ENCODE results near the gene ANKRD31. TPM values are rescaled to one million over a fixed set of nuclear protein-coding genes. Genes with fewer than 3 reads are reported as not detected.

ANKRD31 gene
- total and polyA plus RNA-seq, 12 donors = 0.06 to 0.88 (median 0.42) TPM

GRCh38 chr5:75072061-75072460, 164.6 kb downstream of the ANKRD31 start:
- Histone ChIP-seq H3K9me3 (replicated peaks in 1 of 3) (no peaks in the 10 kb centered on the region), H3K27ac (no peak overlapping the region), H3K4me1 (replicated peaks in 1 of 2) (no peaks in the 10 kb centered on the region), H3K27me3 (no peaks in the 10 kb centered on the region), H3K4me3 (no peak overlapping the region), H3K36me3 (replicated peaks in 1 of 2) (no peaks in the 10 kb centered on the region)
- intact Hi-C loops (cut with DNase I) = no loop called here
- TF ChIP-seq CTCF (IDR thresholded peaks at IDR 0.05) (no peak), POLR2A (IDR thresholded peaks at IDR 0.05) (no peak)
- no peak for DNase-seq

- H3K4me3 ChIP-seq = no peak overlapping the region
- no peak for DNase-seq
- intact Hi-C loops (cut with DNase I) = no loop called here
- no peaks in the 10 kb centered on the region for H3K4me1 ChIP-seq (replicated peaks in 1 of 2)
- TF ChIP-seq POLR2A (IDR thresholded peaks at IDR 0.05) = no peak
- no peak for TF ChIP-seq CTCF (IDR thresholded peaks at IDR 0.05)
- H3K36me3 ChIP-seq (replicated peaks in 1 of 2) = no peaks in the 10 kb centered on the region
- H3K27ac ChIP-seq = no peak overlapping the region
- no peaks in the 10 kb centered on the region for H3K9me3 ChIP-seq (replicated peaks in 1 of 3)
- no peaks in the 10 kb centered on the region for H3K27me3 ChIP-seq
Measured at GRCh38 chr5:75071100-75071499, 165.6 kb downstream of the ANKRD31 start.

GRCh38 chr5:75067434-75067833, 169.2 kb downstream of the ANKRD31 start:
- no peak for TF ChIP-seq POLR2A (IDR thresholded peaks at IDR 0.05)
- DNase-seq = no peak
- Histone ChIP-seq H3K9me3 (replicated peaks in 1 of 3) (no peaks in the 10 kb centered on the region), H3K4me3 (no peak overlapping the region), H3K27ac (no peak overlapping the region), H3K36me3 (replicated peaks in 1 of 2) (no peaks in the 10 kb centered on the region), H3K27me3 (no peaks in the 10 kb centered on the region), H3K4me1 (replicated peaks in 1 of 2) (no peaks in the 10 kb centered on the region)
- intact Hi-C loops (cut with DNase I) = no loop called here
- 92 to 94% (median 93%) methylated on average over 3 of the region's 3 CpGs for WGBS, 4 donors

- H3K4me1 ChIP-seq (replicated peaks in 1 of 2) = no peaks in the 10 kb centered on the region
- no peaks in the 10 kb centered on the region for H3K9me3 ChIP-seq (replicated peaks in 1 of 3)
- H3K4me3 ChIP-seq = no peak overlapping the region
- TF ChIP-seq CTCF (IDR thresholded peaks at IDR 0.05) (no peak), POLR2A (IDR thresholded peaks at IDR 0.05) (no peak)
- H3K36me3 ChIP-seq (replicated peaks in 1 of 2) = no peaks in the 10 kb centered on the region
- WGBS, 4 donors = 67 to 76% (median 74%) methylated on average over 2 of the region's 2 CpGs
- no peak for DNase-seq
- intact Hi-C loops (cut with DNase I) = no loop called here
- H3K27ac ChIP-seq = no peak overlapping the region
- H3K27me3 ChIP-seq = no peaks in the 10 kb centered on the region
Measured at GRCh38 chr5:75062925-75063531, 173.7 kb downstream of the ANKRD31 start.

- H3K27me3 ChIP-seq = no peaks in the 10 kb centered on the region
- TF ChIP-seq POLR2A (IDR thresholded peaks at IDR 0.05) (no peak), CTCF (IDR thresholded peaks at IDR 0.05) (no peak)
- no peaks in the 10 kb centered on the region for H3K36me3 ChIP-seq (replicated peaks in 1 of 2)
- intact Hi-C loops (cut with DNase I) = loop anchor here in 1 of 2 donors (10.0 kb wide), 1 partner anchor 175 kb away; the partner anchor contains the start of gene ANKRD31
- DNase-seq = no peak
- H3K4me1 ChIP-seq (replicated peaks in 1 of 2) = no peaks in the 10 kb centered on the region
- no peak overlapping the region for H3K27ac ChIP-seq
- 79 to 81% (median 80%) methylated on average over 4 of the region's 4 CpGs for WGBS, 4 donors
- no peaks in the 10 kb centered on the region for H3K9me3 ChIP-seq (replicated peaks in 1 of 3)
- H3K4me3 ChIP-seq = no peak overlapping the region
Measured at GRCh38 chr5:75059912-75060545, 176.6 kb downstream of the ANKRD31 start.

Measured in adrenal gland (tissue), 12 donors.